Stimulated activated CD4-positive, alpha-beta T cell treated with anti-CD3 and anti-CD28 coated beads, Interleukin-15, amount 100 ng/mL, for 1 hour (primary cell): ENCODE measurements around the gene TEPSIN.
"Not testable (repeated sequence)": the region's sequence is repeated elsewhere in the genome, so short reads cannot be mapped to it uniquely, and the experiment has no call there.

Experiments
- DNase-seq, 2 donors: peaks; one replicate each; pipeline ENCODE4 v3.0.0-alpha.2; 2020; ENCODE audit warnings: low read depth in 1 of 2, low spot score in 1 of 2

Gene TEPSIN

DNA sequence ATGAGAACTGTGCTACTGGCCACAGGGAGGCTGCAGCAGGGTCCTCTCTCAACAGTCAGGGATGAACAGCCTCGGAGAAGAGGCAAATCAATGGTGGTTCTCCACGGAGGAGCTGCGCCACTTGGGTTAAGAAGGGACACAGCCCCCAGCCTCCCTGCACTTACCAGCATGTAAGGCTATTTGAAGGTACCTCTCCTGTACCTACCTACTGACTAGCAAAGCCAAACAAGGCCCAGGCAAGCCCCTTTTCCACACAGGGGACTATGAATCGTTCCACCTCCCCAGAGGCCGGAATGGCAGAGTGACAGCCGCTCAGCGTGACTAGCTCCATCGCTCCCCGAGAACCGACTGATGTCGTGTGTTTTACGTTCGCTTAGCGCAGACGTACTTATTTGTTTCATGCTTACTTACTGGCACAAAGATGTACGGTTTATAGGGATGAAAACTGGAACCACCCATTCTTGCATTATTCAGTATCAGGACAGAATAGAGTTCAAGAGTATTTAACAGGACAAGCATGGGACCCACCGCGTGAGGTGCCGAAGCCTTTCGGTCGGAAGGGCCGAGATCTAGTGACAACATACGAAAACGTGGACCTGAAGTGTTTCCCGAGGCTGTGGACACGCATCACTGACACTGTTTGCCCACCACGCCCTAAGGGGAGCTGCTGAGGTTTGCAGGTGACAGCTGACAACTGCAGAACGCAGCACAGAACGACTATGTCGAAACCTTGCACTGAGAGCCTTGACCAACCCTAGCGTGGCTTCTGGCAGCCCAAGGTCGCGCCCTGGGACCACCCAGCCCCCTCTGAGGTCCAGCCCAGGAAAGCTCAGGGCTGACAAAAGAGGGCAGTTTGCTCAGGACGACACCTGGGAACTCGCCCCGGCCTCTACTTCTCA, 1.0 kb downstream of the TEPSIN start:
- DNase-seq: no peak

DNA sequence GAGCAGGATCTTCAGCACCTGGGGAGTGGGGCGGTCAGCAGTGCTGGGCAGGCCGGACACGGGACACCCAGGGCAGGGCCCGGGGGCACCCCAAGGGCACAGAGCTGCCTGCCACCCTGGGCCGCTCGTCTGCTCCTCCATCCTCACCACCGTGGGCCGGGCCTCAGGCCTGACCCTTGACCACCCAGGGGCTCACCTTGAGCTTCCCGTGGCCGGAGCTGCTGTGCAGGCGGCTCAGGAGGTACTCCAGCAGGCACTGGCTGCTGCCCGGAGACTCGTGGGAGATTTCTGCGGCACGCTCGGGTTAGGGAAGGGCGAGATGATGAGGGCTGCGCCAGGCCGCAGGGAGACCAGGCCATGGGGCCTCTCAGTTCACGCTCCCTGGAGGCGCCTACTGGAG, 2.1 kb downstream of the TEPSIN start:
- DNase-seq: no peak

DNA sequence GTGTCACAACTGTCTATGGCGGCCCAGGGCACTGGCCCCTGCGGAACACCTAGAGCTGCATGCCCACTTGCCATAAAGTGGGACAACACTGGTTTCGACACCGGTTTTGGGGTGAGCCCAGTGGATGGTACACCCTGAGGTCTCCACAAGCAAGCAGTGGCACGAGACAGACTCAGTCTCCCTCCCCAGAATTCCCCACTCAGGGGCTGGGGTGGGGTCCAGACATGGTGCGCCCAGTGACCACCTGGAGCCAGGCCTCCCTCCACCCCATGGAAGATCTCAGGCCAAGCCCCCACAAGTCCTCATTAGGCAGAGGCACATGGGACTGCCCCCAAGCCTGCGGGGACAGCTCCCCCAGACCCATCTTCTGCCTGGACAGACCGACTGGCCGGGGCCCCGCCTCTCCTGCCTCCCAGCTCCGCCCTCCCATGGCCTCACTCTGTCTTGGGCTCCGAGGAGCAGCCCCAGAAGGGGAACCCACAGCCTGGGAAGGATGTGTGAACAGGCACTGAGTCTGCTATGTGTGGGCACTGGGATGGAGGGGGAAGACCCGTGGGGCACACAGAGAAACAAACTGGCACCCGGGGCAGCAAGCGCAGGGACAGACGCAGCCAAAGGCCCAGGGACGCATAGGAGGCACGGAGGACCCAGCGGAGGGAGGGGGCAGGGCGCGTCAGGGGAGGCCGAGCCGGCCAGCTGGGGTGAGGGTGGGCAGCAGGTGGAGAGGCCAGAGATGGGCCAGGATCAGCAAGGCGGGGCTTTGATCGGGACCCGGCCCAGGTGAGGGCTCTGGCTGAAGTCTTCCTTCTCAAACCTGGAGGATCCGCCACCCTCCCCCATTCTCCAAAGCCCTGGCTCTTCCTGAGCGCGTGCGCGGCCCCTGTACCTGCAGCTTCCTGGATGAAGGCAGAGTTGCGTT, 2.8 kb downstream of the TEPSIN start:
- DNase-seq: no peak

DNA sequence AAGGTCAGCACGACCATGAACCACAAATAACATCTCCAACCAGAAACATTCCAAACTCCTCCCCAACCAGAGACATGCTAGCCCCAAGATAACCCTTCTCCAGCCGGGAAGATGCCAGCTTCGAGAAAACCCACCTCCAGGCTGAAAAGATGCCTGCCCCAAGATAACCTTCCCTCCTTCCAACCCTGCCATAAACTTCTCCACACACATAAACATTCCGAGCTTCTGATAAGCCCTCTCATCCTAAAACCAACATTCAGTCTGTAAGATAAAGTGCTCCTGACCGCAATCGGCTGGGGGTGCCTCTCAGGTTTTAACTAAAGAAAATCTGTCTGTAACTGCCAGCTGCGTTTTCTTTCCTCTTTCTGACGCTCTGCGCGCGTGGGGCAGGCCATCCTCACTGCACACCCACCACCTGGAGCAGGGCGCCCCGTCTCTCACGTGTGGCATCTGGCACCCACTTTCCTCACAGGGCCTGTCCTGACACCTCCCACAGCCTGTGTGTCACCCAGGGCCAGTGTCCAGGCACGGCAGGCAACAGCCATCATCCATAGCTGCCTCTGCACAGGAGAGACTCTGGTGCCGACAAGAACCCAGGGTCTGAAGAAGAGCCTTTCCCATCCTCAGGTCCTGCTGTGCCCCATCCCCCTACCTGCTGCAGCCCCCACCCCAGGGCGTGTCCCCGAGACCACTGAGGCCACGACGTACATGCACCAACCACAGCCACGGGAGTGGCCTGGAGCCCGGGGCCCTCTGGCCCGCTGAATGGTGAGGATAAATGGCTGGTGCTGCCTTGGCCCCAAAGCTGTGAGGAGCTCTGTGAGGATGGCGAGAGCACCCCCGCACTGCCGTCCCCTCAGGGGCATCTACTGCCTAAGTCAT, 3.7 kb downstream of the TEPSIN start:
- DNase-seq: no peak

DNA sequence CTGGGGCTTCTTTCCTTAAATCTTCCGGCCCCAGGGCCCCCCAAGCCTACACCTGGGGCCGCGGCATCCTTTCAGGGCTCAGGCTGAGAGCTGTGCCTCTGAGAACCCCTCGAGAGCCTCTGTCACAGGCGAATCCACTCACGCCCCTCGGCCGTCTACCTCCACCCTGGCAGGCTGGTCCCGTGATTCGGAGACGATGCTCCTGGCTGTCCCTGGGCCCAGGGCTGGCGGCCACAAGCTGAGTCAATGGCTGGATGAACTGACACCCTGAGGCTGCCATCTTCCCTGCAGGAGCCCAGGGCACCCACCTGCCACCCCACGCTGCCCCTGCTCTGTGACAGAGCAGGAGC, 4.4 kb downstream of the TEPSIN start:
- DNase-seq: no peak

DNA sequence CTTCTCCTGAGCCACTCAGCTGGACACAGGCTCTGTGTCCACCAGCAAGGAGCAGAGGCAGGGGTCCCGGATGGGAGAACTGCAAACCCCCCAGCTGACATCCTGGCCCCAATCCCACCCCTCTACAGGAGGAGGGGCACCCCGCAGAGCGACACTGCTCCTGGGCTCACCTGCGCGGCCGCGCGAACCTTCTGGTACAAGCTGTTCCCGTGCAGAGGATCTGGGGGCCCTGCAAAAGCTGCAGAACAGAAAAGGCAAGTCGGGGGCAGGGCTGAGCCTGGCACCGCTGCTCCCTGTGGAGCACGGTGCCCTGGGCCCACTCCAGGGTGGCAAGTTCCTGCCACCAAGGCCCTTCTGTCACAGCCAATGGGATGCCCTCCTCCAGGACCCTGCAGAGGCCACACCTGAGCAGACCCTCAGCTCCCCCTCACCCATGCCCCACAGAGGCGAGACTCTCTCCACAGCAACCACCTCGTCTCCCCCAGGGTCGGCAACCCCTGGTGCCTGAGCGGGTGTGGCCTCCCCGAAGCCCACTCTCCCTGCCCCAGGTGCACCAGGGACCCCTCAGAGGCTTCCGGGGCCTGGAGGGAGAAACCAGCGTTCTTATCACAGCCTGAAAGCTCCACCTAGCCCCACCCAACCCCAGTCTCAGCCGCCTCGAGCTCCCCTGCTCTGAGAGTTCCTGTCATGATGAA, 4.9 kb downstream of the TEPSIN start:
- DNase-seq: no peak

DNA sequence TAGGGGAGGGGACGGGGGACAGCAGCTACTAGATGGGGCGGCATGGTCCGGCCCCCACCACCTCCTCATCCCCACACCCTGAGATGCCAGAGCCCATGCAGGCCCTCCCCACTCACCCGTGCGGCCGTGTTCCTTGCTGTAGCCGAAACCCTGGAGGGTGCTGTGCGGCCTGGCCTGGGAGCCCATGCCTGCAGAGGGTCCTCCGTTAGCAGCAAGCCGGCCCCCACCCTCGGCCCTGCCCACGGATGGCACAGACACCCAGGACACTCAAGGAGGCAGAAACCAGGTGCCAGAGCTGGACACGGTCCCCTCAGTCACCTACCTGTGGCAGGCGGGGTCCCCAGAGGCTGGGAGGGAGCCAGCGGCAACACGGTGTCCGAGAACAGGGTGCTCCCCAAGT, 5.5 kb downstream of the TEPSIN start:
- no peak for DNase-seq

DNA sequence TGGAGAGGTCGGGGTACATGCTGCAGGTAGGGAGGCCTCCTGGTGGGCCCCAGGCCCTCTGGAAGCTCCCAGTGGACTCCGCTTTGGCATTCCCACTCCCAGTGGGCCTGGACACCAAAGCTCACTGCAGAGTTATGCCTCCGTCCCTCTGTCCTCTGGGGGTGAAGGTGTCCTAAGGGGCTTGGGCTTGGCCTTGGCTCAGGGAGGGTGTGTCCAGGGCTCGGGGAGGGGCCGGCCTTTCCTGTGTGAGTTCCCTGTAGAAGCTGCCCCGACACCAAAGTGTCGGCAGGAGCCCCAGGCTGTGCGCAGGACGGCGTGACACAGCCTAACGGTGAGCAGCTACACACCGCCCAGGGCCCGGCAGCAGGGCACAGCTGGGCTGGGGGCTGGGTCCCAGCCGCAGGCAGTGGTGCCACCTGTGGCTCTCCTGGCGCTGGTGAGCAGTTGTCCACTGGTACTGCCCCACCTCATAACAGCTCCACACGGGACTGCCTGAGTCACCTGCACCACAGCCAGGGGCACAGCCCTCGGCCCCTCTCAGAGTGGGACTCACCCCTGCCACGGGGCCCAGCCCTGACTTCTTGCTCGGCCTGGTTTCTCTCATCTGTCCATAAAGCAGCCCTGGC, 6.1 kb downstream of the TEPSIN start:
- DNase-seq: no peak

DNA sequence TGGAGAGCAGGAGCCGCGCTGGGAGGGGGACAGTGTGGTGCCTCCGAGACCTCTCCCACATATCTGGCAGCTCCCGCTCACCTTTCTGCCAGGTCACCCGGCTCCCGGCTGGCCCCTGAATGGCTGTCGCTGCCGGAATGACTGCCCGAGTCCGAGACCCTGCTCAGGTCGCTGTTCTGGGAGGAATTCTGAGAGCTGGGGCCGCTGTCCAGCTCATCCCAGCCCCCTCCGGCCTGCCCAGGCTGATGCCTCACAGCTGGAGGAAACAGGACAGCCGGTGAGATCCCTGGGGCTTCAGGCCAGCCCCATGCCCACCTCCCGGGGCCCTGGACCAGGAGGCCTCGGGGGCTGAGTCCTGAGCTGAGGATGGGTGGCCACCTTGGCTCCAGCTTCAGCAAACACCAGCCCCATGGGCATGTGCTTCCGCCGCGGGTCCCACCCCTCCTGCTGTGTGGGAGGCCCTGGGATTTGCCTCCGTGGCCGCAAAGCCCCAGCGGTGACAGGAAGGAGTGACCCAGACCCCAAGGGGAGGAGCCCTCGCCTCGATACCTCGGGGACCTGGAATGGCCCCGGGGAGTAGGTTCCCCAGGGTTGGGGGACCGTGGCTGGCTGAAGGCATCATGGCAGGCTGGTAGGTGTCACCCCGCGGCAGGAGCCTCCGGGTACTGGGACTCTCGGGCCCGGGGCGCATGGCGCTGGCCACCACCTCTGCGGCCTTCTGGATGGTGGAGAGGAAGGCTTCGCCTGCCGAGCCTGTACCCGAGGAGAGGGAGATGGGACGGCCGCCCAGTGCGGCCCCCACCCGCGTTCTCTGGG, 6.9 kb downstream of the TEPSIN start:
- DNase-seq: no peak

DNA sequence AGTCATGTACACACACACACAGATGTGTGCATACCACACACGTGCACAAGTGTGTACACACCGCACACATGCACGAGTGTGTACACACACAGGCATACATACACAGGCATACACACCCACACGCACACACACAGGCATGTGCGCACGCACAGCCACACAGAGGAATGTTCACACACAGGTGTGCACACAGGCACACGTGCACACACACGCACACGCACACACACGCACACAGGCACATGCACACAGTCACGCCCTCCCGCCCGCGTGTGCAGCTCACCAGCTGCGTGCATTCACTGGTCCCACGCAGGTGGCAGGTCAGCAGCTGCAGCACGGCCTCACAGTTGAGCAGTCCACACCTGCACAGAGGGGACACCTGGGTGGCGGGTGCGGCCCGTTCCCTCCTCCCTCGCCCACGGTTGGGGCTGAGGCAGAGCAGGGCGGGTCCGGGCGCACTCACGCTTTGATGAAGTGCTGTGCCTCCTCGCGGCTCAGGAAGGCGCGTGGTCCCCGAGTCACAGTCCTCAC, 7.7 kb downstream of the TEPSIN start:
- no peak for DNase-seq

DNA sequence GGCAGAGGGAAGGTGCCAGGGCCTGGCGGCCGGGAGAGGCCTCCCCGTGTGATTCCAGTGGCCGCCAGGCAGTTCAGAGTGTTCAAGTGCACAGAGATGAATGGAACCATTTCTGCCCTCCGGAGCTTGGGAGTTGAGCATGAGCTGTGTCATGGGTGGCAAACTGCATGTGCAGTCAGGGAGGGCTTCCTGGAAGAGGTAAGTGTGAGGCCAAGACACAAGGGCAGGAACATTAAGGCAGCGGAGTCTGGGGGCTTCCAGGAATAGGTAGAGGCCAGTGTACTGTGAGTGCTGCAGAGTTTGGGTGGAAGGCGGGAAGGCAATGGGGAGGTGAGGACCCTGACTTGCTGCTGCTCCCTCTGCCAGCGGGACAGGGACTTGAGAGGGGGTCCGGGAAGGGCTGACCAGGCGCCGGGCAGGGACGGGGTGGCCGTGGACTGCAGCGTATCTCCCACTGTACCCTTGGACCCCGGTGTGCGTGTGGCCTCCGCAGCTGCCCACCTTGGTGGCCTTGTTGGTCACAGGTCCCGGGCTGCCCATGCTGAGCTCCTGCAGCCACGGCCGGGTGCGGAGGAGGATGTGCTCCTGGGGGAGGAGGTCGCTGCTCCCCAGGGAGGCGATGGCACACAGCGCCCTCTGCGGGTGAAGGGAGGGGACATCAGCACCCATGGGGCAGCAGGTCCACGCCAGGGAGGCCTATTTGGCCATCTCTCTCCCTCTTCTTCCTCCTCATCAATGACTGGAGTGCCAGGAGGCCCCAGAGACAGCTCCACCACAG, 8.6 kb downstream of the TEPSIN start:
- no peak for DNase-seq

DNA sequence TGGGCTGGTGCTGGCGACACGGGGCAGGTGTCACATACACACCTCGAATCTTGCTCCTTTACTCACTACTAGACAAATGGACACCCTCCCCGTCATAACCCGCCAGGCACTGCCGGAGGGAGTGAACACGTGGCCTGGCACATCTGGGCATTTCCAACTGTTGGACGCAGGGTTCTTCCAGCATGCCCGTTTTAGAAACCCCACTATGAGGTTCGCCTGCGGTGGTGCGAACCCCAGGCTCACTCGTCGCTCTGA, 9.3 kb downstream of the TEPSIN start:
- no peak for DNase-seq

DNA sequence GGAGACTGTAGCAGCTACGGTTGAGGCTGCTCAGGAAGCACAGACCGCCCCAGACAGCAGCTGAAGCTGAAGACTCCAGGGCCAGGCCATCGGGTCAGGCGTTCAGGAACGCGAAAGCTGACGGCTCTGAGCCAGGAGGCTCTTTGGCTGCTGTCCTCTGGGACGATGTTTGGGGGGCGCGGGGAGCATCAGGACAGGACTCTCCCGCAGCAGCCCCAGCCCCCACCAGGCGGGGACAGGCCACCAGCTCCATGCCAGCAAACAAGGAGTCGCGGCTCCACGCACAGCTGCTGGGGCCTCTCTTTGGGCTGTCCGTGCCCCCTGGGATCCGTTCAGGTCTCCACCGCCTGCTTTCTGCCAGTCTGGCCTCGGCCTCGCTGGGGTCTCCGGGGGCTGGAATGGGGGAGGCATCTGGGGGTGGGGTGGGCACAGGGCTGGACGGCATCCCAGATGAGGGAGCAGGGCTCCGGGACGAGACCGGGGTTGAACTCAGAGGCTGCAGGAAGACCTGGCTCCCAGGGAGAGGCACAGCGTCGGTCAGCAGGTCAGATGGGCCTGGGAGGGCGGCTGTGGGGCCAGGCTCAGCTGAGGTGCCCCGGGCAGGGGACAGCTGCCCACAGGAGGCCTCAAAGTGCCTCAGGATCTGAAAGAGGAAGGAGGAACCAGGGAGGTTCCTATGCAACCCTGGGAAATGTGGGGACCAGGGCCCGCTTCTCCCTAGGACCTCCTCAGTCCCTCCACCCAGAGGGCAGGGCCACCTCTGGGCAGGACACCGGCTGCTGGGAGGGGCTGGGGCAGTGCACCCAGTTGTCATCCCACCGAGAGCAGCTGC, 9.8 kb downstream of the TEPSIN start:
- DNase-seq: no peak

DNA sequence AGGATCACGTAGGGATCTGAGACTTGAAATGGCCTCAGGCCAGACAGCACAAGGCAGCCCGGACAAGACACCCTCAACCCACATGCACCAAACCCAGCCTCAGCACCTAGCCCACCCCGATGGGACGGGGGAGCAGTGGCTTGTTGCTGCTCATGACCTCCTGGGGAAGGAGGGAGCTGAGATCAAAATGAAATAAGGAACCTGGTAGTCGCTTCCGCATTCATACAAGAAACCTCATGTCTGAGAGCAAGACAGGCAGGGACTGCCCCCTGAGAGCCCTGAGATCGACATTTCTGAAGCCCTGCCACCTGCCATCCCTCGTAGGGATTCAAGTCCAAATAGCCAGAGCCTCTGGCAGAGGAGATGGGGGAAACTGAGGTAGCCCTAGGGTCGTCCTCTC, 10.4 kb downstream of the TEPSIN start:
- no peak for DNase-seq

DNA sequence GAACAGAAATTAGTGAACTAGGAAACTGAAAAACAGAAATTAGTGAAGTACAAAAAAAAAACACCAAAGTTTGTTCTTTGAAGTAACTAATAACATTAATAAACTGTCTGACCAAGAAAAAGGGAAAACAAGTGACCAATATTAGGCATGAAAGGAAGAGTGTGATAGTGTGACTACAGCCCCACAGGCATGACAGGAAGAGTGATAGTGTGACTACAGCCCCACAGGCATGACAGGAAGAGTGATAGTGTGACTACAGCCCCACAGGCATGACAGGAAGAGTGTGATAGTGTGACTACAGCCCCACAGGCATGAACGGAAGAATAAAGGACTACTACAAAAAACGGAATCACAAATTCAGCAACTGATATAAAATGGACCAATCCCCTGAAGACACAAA, 11.2 kb downstream of the TEPSIN start:
- DNase-seq: not testable (repeated sequence)

DNA sequence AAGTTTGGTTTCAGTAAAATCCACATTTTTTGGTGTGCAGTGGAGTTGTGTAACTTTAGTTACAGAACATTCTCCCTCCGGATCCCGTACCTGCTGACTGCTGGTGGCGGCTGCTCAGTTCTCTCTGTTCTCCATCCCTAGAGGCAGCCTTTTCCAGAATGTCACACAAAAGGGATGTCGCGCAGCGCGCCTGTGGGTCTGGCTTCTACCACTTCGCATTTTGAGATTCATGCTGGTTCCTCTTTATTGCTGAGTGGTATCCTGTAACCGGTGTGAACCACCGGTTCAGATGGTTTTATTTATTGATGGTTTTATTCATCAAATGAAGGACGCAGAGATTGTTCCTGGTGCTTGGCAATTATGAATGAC, 15.1 kb downstream of the TEPSIN start:
- no peak for DNase-seq

DNA sequence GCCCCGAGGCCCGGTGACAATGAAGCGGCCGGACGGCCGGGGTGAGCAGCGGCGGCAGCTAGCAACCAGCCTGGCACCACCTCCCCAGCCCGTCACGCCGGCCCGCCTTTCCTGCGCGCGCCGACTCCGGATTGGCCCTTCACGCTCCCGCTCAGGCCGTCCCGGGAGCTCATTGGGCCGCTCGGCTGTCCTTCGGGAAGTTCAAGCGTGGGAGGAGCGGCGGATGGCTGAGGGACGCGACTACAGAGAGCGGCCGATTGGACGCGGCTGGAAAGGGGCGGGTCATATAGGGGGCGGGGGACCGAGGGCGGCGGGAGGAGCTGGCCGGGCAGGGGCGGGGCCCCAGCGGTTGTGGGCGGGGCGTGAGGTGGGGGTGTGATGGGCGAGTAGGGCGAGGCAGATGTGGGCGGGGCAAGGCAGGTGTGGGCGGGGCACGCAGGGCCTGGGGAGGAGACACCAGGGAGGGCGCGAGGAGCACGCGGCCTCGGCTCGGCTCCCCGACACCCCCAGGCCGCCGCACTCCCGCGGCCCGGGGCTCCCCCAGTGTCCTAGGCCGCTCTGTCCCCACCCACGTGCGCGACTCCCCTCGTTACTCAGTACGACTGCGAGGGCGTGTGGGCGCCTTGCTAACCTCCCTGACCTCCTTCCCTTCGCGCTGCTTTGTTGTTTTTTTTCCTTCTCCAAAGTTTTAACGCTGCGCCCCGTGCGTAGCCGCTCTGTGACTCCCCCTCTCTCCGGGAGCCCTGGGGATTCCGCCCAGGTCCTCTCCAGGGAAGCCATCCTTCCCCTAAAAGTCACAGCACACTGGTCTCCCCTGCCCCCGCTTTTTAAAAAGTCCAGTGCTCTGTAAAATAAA, 15.7 kb downstream of the TEPSIN start, which contains the start of gene CEP131:
Gene CEP131 (minus strand): TSS at position 60 of the 856 bp plus-strand sequence. CDS start 2,909 bp downstream, outside the sequence.
- peak; percentile 100 for DNase-seq
